ENCODE results near the gene VPS25. TPM values are rescaled to one million over a fixed set of nuclear protein-coding genes. Genes with fewer than 3 reads are reported as not detected.

The VPS25 gene
- total RNA-seq, 2 donors from 2014 or later, result 114 to 126 TPM

DNA sequence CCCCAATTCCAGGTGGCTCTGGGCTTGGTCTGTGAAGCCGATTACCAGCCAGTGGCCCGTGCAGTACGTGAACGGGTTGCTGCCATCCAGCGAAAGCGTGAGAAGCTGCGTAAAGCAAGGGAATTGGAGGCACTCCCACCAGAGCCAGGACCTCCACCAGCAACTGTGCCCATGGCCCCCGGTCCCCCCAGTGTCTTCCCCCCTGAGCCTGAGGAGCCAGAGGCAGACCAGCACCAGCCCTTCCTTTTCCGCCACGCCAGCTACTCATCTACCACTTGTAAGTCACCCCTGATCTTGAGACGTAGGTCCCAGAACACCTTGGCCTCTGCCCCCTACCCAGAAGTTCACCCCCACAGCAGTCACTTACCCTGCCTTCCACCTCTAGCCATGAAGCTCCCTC is 14.0 kb downstream of the VPS25 start:
- Histone ChIP-seq H3K9ac (ENCODE audit: extremely low read depth, low read length, poor library complexity, severe bottlenecking) (no peak overlapping the region), H3K4me1 (ENCODE audit: control insufficient read depth, insufficient read depth, low read length) (no peaks in the 10 kb centered on the region), H3K27ac (ENCODE audit: low read depth, low read length) (no peak overlapping the region), H3K9me3 (ENCODE audit: control insufficient read depth, low read length) (no peaks in the 10 kb centered on the region), H3K36me3 (ENCODE audit: control insufficient read depth, insufficient read depth, low read length) (no peaks in the 10 kb centered on the region), H3K27me3 (ENCODE audit: control insufficient read depth, insufficient read depth, low read length, poor library complexity, severe bottlenecking) (peaks cover 20% of the 10 kb centered on the region), H3K4me3 (ENCODE audit: low read length) (no peak overlapping the region)
- H3K4me3 Mint-ChIP-seq, result no peak overlapping the region
- no peak overlapping the region for H3K27ac Mint-ChIP-seq
- no peak for TF ChIP-seq CTCF (conservative IDR thresholded peaks at IDR 0.05)
- peaks cover 71% of the 10 kb centered on the region for H3K27me3 Mint-ChIP-seq (ENCODE audit: insufficient read depth)
- WGBS, 2 experiments (ENCODE audit: insufficient coverage in 1 of 2, insufficient read length in 1 of 2), result 95 to 96% methylated on average over 8 to 11 of the region's 11 CpGs
- DNase-seq, result no peak
- no peaks in the 10 kb centered on the region for H3K9me3 Mint-ChIP-seq
- H3K36me3 Mint-ChIP-seq (ENCODE audit: low read depth), result no peaks in the 10 kb centered on the region
- H3K4me1 Mint-ChIP-seq, result peaks cover 8% of the 10 kb centered on the region

GRCh38 chr17:42791948-42792347 is 18.7 kb downstream of the VPS25 start:
- Histone ChIP-seq H3K27me3 (ENCODE audit: control insufficient read depth, insufficient read depth, low read length, poor library complexity, severe bottlenecking) (no peaks in the 10 kb centered on the region), H3K9me3 (ENCODE audit: control insufficient read depth, low read length) (no peaks in the 10 kb centered on the region), H3K36me3 (ENCODE audit: control insufficient read depth, insufficient read depth, low read length) (no peaks in the 10 kb centered on the region), H3K4me3 (ENCODE audit: low read length) (no peak overlapping the region), H3K27ac (ENCODE audit: low read depth, low read length) (no peak overlapping the region), H3K4me1 (ENCODE audit: control insufficient read depth, insufficient read depth, low read length) (no peaks in the 10 kb centered on the region), H3K9ac (ENCODE audit: extremely low read depth, low read length, poor library complexity, severe bottlenecking) (no peak overlapping the region)
- 90 to 94% methylated on average over 2 of the region's 2 CpGs for WGBS, 2 experiments (ENCODE audit: insufficient coverage in 1 of 2, insufficient read length in 1 of 2)
- Mint-ChIP-seq H3K4me3 (no peak overlapping the region), H3K27me3 (ENCODE audit: insufficient read depth) (peaks cover 34% of the 10 kb centered on the region), H3K27ac (no peak overlapping the region), H3K36me3 (ENCODE audit: low read depth) (peaks cover 17% of the 10 kb centered on the region), H3K4me1 (no peaks in the 10 kb centered on the region), H3K9me3 (peaks cover 2% of the 10 kb centered on the region)
- DNase-seq, result no peak
- no peak for TF ChIP-seq CTCF (conservative IDR thresholded peaks at IDR 0.05)

- no peaks in the 10 kb centered on the region for H3K36me3 ChIP-seq (ENCODE audit: control insufficient read depth, insufficient read depth, low read length)
- peaks cover 17% of the 10 kb centered on the region for H3K36me3 Mint-ChIP-seq (ENCODE audit: low read depth)
- 93 to 100% methylated on average over 1 to 5 of the region's 5 CpGs for WGBS, 2 experiments (ENCODE audit: insufficient coverage in 1 of 2, insufficient read length in 1 of 2)
- no peak overlapping the region for H3K4me3 Mint-ChIP-seq
- no peak overlapping the region for H3K27ac Mint-ChIP-seq
- H3K9ac ChIP-seq (ENCODE audit: extremely low read depth, low read length, poor library complexity, severe bottlenecking), result no peak overlapping the region
- no peak for DNase-seq
- H3K4me3 ChIP-seq (ENCODE audit: low read length), result no peak overlapping the region
- no peaks in the 10 kb centered on the region for H3K9me3 ChIP-seq (ENCODE audit: control insufficient read depth, low read length)
- H3K27me3 ChIP-seq (ENCODE audit: control insufficient read depth, insufficient read depth, low read length, poor library complexity, severe bottlenecking), result no peaks in the 10 kb centered on the region
- peaks cover 2% of the 10 kb centered on the region for H3K9me3 Mint-ChIP-seq
- H3K4me1 Mint-ChIP-seq, result peaks cover 4% of the 10 kb centered on the region
- TF ChIP-seq CTCF (conservative IDR thresholded peaks at IDR 0.05), result no peak
- H3K27me3 Mint-ChIP-seq (ENCODE audit: insufficient read depth), result peaks cover 29% of the 10 kb centered on the region
- H3K4me1 ChIP-seq (ENCODE audit: control insufficient read depth, insufficient read depth, low read length), result no peaks in the 10 kb centered on the region
- no peak overlapping the region for H3K27ac ChIP-seq (ENCODE audit: low read depth, low read length)
Measured at GRCh38 chr17:42792545-42792944, 19.3 kb downstream of the VPS25 start.
